ENCODE measurements around the gene IL36RN.

IL36RN gene

DNA sequence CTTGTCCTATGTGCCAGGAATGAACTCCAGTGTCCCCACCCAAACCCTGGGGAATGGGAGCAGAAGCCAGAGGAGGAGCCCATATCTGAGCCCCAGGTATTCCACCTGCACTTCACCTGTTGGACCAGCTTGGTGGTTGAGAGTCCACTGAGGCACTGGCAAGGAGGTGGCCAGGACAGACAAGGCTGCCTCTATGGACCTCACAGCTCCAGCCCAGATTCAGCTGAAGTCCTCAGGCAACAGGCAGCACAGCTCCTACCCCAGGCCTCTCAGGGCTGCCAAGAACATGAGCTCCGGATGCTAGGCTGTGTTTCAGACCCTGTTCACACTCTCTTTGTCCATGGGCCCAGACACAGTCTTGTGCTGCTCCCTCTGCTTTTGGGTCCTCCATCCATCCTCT lies 5.9 kb downstream of the IL36RN start:
- CTCF ChIA-PET, result no interaction called here
- H3K4me3 ChIP-seq (ENCODE audit: low read depth, low read length), result no peak overlapping the region
- TF ChIP-seq, protein P1, sequence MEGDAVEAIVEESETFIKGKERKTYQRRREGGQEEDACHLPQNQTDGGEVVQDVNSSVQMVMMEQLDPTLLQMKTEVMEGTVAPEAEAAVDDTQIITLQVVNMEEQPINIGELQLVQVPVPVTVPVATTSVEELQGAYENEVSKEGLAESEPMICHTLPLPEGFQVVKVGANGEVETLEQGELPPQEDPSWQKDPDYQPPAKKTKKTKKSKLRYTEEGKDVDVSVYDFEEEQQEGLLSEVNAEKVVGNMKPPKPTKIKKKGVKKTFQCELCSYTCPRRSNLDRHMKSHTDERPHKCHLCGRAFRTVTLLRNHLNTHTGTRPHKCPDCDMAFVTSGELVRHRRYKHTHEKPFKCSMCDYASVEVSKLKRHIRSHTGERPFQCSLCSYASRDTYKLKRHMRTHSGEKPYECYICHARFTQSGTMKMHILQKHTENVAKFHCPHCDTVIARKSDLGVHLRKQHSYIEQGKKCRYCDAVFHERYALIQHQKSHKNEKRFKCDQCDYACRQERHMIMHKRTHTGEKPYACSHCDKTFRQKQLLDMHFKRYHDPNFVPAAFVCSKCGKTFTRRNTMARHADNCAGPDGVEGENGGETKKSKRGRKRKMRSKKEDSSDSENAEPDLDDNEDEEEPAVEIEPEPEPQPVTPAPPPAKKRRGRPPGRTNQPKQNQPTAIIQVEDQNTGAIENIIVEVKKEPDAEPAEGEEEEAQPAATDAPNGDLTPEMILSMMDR (IDR thresholded peaks at IDR 0.05; ENCODE audit: insufficient read depth, low read length, missing control alignments), result no peak
- no peak for DNase-seq (ENCODE audit: low read depth, low spot score)
- POLR2A ChIA-PET, result no interaction called here

DNA sequence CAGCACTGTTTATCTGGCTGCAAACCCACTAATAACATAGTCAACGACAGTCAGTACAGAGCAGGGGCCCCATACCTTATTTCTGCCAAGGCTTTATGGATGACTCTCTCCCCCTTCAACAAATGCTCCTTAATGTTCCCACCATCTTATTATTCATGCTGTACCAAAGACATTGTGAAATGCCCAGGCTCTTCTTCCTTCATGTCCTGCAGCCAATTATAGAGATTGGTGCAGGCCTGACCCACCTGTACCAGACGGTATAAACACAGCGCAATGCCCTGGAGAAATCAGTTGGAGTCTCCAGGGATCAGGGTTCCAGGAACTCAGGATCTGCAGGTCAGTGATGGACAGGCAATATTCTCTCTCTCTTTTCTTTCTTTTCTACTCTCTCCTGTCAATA lies 8.7 kb downstream of the IL36RN start, which contains the start of gene IL1F10:
Gene IL1F10, plus strand, starts transcription at position 290 of the 400 bp plus-strand sequence. CDS start 4,769 bp downstream, outside the sequence.
- no peak within 1 kb of the TSS for H3K4me3 ChIP-seq (ENCODE audit: low read depth, low read length)
- ChIA-PET POLR2A (no interaction called here), CTCF (no interaction called here)
- DNase-seq (ENCODE audit: low read depth, low spot score), result no peak
- TF ChIP-seq, protein P1 (IDR thresholded peaks at IDR 0.05; ENCODE audit: insufficient read depth, low read length, missing control alignments), result no peak

DNA sequence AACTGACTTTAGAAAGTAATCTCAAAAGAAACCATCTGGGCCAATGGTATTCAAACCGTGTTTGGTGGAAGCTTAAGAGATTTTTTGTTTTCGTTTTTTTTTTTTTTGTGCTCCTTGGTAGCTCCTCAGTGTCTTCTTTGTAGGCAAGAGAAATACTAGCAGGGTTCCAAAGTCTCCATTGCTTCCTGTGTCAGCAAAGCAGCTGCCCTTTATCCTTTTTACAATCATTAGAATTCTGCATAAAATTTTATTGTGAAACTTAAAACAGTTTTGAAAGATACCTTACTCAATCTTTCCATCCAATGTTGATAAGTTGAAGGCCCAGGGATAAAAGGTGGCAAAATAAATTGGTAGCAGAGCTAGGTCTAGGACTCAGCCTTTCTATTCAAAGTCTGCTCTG lies 9.3 kb downstream of the IL36RN start:
- no peak for DNase-seq (ENCODE audit: low read depth, low spot score)
- TF ChIP-seq, protein P1 (IDR thresholded peaks at IDR 0.05; ENCODE audit: insufficient read depth, low read length, missing control alignments), result no peak
- ChIA-PET POLR2A (no interaction called here), CTCF (interaction anchor here (1.0 to 2.4 kb wide), 3 partner anchors 10 to 322 kb away, joined by 3 to 20 read pairs (median 3); no protein-coding TSS in a partner anchor)
- no peak overlapping the region for H3K4me3 ChIP-seq (ENCODE audit: low read depth, low read length)

DNA sequence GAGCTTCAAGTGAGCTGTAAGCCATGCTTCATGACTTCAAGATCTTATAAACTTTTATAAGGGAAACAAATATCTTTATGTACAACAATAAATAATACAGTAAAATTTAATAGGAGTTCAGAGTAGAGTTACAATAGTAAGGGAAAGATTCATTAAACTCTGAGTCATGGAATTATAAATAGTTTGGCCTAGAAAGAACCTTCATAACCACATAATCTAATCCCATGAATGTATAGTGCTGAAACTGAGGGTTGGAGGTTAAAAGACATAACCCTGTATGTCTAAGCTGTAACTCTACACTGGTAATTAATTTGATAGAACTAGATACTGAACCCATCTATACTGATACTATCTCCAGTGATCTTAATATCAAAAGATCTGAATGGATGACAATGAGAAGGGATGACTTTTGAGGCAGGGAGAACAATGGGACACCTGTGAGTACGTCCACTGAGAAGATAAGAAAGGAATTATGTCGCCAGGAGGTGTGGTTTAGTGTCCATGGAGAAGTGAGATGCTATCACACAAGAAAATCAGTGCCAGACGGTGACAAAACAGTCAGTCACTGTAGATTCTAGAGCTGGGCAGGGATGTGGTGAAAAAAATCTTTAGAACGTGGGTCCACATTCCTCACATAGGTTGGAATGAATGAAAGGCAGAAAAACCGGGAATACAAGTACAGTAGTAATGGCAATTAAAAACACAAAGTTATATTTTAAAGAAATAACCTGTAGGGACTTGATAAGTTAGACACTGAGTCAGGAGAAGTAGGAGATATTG lies 9.9 kb downstream of the IL36RN start:
- TF ChIP-seq, protein P1 (IDR thresholded peaks at IDR 0.05; ENCODE audit: insufficient read depth, low read length, missing control alignments), result no peak
- H3K4me3 ChIP-seq (ENCODE audit: low read depth, low read length), result no peak overlapping the region
- CTCF ChIA-PET, result interaction anchor here (1.0 to 2.4 kb wide), 3 partner anchors 10 to 321 kb away, joined by 3 to 20 read pairs (median 3); no protein-coding TSS in a partner anchor
- no peak for DNase-seq (ENCODE audit: low read depth, low spot score)
- POLR2A ChIA-PET, result no interaction called here

DNA sequence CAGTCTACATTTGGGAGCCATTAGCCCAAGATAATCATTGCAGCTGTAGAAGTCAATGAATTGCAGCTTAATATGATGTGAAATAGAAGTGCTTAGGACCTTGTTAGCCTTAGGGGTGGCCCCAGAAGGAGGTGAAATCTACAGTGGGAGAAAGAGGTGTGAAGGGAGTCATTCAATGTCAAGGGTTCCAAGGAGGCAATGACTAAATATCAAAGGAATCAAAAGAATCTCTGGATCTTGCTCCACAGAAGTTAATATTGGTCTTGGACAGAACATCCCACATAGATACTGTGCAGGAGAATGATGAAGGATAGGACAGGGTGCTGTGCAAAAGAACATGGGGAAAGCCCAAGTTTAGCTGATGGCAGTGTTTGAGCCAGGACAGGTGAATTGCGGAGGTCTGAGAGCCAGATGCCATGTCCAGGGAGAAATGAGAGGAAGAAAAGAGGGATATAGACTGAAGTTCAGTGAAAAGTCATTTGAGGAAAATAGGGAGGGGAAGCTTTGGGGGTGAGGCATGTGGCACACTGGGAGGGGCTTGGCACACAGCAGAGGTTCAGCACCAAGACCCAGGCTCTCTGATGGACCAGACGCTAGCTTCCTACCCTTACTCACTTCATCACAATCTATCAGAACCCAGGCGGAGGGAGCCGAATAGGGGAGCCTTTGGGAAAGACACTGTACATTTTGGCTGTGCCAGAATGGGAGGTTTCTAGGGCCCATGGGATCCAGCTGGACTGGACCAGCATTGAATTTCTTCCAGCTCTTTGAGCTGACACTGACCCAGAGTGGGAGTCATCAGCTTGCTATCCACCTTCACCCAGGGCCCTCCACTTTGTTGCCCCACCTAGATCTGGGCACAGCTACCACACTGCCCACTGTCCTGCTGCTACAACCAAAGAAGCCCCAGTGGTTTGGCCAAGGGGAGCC lies 10.9 kb downstream of the IL36RN start:
- TF ChIP-seq, protein P1 (IDR thresholded peaks at IDR 0.05; ENCODE audit: insufficient read depth, low read length, missing control alignments), result no peak
- POLR2A ChIA-PET, result no interaction called here
- CTCF ChIA-PET, result interaction anchor here (1.0 to 2.4 kb wide), 3 partner anchors 9 to 320 kb away, joined by 3 to 20 read pairs (median 3); no protein-coding TSS in a partner anchor
- no peak overlapping the region for H3K4me3 ChIP-seq (ENCODE audit: low read depth, low read length)
- DNase-seq (ENCODE audit: low read depth, low spot score), result no peak

DNA sequence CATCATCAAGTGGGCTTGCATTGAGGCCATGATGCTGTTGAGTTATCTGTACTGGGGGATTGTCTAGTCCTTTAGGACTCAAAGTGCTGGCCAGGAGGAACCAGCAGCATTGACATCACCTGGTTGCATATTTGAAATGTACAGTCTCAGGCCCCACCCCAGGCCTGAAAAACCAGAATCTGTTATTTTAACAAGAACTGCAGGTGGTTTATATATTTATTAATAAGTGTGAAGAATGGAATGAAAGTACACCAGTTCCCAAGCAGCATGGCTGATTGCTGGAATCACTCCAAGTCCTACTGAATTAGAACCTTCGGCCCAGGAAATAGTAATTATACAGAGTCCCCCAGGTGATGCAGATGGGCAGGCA lies 11.6 kb downstream of the IL36RN start:
- POLR2A ChIA-PET, result no interaction called here
- CTCF ChIA-PET, result interaction anchor here (1.0 kb wide), 1 partner anchor 68 kb away, joined by 3 read pairs; no protein-coding TSS in a partner anchor

More for the DNA sequence above, 11.6 kb downstream of the IL36RN start:
- H3K4me3 ChIP-seq (ENCODE audit: low read depth, low read length), result no peak overlapping the region
- DNase-seq (ENCODE audit: low read depth, low spot score), result no peak
- TF ChIP-seq, protein P1 (IDR thresholded peaks at IDR 0.05; ENCODE audit: insufficient read depth, low read length, missing control alignments), result no peak

Measured in AG04449 (cell line).